Small intestine (tissue), 7 donors: ENCODE results near the gene CAMTA1. TPM values are rescaled to one million over a fixed set of nuclear protein-coding genes. Genes with fewer than 3 reads are reported as not detected.

Experiments used
- DNase-seq, 2 donors: peaks; one replicate each; pipeline versions ENCODE4 v3.0.0 to v3.0.0-alpha.2; 2013
- FAIRE-seq: peaks from 2 replicates; lab custom pipeline; 2012; peaks lifted over from hg19 to GRCh38; lab: Jason Lieb, UNC
- H3K27ac ChIP-seq, 3 donors: one replicate each; pipeline ENCODE4 v1.5.1; 2013; ENCODE audit warnings: low read length in 2 of 3, mild to moderate bottlenecking in 2 of 3, control low read depth in 1 of 3, inconsistent platforms in 1 of 3, low read depth in 1 of 3, moderate library complexity in 1 of 3
- H3K27me3 ChIP-seq, 3 donors: one replicate each; pipeline ENCODE4 v1.6.1; 2013; ENCODE audit warnings: low read length in 3 of 3, inconsistent platforms in 1 of 3; ENCODE audit not compliant: control insufficient read depth in 3 of 3, insufficient read depth in 3 of 3
- H3K36me3 ChIP-seq, 3 donors: one replicate each; pipeline ENCODE4 v1.6.1; 2013; ENCODE audit warnings: low read length in 3 of 3, inconsistent platforms in 1 of 3, low read depth in 1 of 3, mild to moderate bottlenecking in 1 of 3, moderate library complexity in 1 of 3; ENCODE audit not compliant: control insufficient read depth in 3 of 3, insufficient read depth in 2 of 3
- H3K4me1 ChIP-seq, 3 donors: one replicate each; pipeline ENCODE4 v1.6.1; 2013; ENCODE audit warnings: low read length in 2 of 3, inconsistent platforms in 1 of 3, low read depth in 1 of 3, mild to moderate bottlenecking in 1 of 3, moderate library complexity in 1 of 3; ENCODE audit not compliant: control insufficient read depth in 3 of 3, insufficient read depth in 2 of 3
- H3K4me3 ChIP-seq, 3 donors: one replicate each; pipeline ENCODE4 v1.5.1; 2013; ENCODE audit warnings: low read length in 3 of 3, control low read depth in 1 of 3, inconsistent platforms in 1 of 3, low read depth in 1 of 3, mild to moderate bottlenecking in 1 of 3, moderate library complexity in 1 of 3
- H3K9me3 ChIP-seq, 2 donors: one replicate each; pipeline ENCODE4 v1.6.1; 2013; ENCODE audit warnings: low read depth in 1 of 2, low read length in 1 of 2; ENCODE audit not compliant: control insufficient read depth in 2 of 2, insufficient read depth in 1 of 2
- WGBS, 3 donors: extraction: QIAGEN DNeasy Blood & Tissue Kit; methylation state at CpG; one replicate each; pipeline ENCODE4 v1.1.7; 2013; 5-methylcytosine and 5-hydroxymethylcytosine counted together
- polyA plus RNA-seq, 4 donors: library from polyadenylated mRNA; stranded (reverse) in 3 of 4; unstranded in 1 of 4; fragments of 200-250 nt in 3 of 4; fragments of 120-200 nt in 1 of 4; gene quantifications; one replicate each; pipeline versions ENCODE4 v1.2.1 to v1.2.3, GENCODE V29; 2013
- donor health status: healthy with polysubstance abuse.
- donor health status: control.
- donor health status: control.
- donor health status: Bipolar disorder and iron deficiency.
- donor health status: healthy.

Gene CAMTA1
- polyA plus RNA-seq, 4 donors: 57.6 to 177 (median 147) TPM

GRCh38 chr1:6957341-6957740 is 172.1 kb downstream of the CAMTA1 start:
- Histone ChIP-seq H3K36me3 (no peaks in the 10 kb centered on the region), H3K4me3 (no peak overlapping the region), H3K9me3 (no peaks in the 10 kb centered on the region), H3K4me1 (peaks cover 0 to 27% (median 3%) of the 10 kb centered on the region in 3 donors), H3K27ac (no peak overlapping the region), H3K27me3 (peaks cover 0 to 4% (median 0%) of the 10 kb centered on the region in 3 donors)
- no peak for DNase-seq
- 76 to 89% (median 80%) methylated on average over 5 of the region's 5 CpGs for WGBS, 3 donors
- FAIRE-seq: no peak

- WGBS, 3 donors: 88 to 90% (median 90%) methylated on average over 15 of the region's 15 CpGs
Observed at GRCh38 chr1:6958407-6959030, 173.3 kb downstream of the CAMTA1 start.

DNA sequence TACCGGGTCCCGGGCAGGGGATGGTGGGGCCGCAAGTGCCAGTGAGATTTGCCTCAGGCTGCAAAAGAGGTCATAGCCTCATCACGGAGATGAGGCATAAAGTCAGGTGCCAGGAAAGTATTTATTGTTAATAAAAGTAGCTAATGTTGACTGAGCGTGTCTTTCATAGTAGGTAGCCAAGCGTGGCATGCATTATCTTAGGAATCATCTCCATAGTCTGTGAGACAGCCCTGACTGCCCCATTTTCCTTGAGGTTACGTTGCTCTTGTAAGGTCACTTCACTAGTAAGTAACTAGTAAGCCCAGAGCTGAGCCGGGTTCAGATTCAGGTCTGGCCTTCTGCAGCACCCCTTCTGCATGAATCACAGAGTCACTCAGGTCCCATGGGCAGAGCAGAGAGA is 174.2 kb downstream of the CAMTA1 start:
- DNase-seq: no peak
- no peak for FAIRE-seq
- no peak overlapping the region for H3K4me3 ChIP-seq
- no peaks in the 10 kb centered on the region for H3K36me3 ChIP-seq
- 90 to 93% (median 93%) methylated on average over 8 of the region's 8 CpGs for WGBS, 3 donors
- H3K27me3 ChIP-seq: peaks cover 0 to 4% (median 0%) of the 10 kb centered on the region in 3 donors
- H3K27ac ChIP-seq: no peak overlapping the region
- H3K9me3 ChIP-seq: no peaks in the 10 kb centered on the region
- H3K4me1 ChIP-seq: peaks cover 0 to 27% (median 3%) of the 10 kb centered on the region in 3 donors

More at GRCh38 chr1:6958407-6959030, 173.3 kb downstream of the CAMTA1 start:
- FAIRE-seq: no peak
- Histone ChIP-seq H3K27ac (no peak overlapping the region), H3K4me1 (peaks cover 0 to 27% (median 3%) of the 10 kb centered on the region in 3 donors), H3K36me3 (no peaks in the 10 kb centered on the region), H3K27me3 (peaks cover 0 to 4% (median 0%) of the 10 kb centered on the region in 3 donors), H3K4me3 (no peak overlapping the region), H3K9me3 (no peaks in the 10 kb centered on the region)
- DNase-seq: no peak

DNA sequence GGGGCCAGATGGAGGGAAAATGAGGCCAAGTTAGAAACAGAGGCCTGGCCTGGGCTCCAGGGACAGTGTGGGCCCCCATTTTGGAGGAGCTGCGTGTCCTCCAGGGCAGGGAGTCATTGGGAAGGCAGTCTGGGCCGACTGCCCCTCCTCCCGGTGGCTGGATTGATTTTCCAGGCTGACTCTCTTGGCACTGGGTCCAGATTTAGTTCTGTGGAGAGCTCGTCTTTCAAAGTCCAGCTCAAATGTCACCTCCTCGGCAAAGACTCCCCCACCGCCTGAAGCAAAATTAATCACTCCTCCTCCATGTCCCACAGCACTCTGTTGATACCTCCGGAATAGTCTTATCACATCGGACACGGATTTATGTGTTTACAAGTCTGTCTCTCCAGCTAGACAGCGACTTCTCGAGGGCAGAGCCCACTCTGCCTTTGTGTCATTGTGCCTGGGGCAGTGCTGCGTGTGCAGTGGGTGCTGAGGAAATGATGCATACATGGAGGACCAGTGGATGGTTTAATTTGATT is 175.1 kb downstream of the CAMTA1 start:
- peak; percentile 22 to 47 for DNase-seq
- Histone ChIP-seq H3K27ac (no peak overlapping the region), H3K4me3 (no peak overlapping the region), H3K4me1 (peaks cover 0 to 30% (median 3%) of the 10 kb centered on the region in 3 donors), H3K27me3 (peaks cover 0 to 4% (median 0%) of the 10 kb centered on the region in 3 donors), H3K36me3 (no peaks in the 10 kb centered on the region), H3K9me3 (no peaks in the 10 kb centered on the region)
- WGBS, 3 donors: 12 to 28% (median 19%) methylated on average over 11 to 12 of the region's 12 CpGs
- no peak for FAIRE-seq

- Histone ChIP-seq H3K36me3 (no peaks in the 10 kb centered on the region), H3K9me3 (no peaks in the 10 kb centered on the region), H3K27me3 (peaks cover 0 to 4% (median 0%) of the 10 kb centered on the region in 3 donors), H3K4me1 (peaks cover 0 to 26% (median 3%) of the 10 kb centered on the region in 3 donors), H3K27ac (no peak overlapping the region), H3K4me3 (no peak overlapping the region)
- no peak for FAIRE-seq
- no peak for DNase-seq
- WGBS, 3 donors: 71 to 89% (median 85%) methylated on average over 3 of the region's 3 CpGs
Observed at GRCh38 chr1:6960860-6961259, 175.6 kb downstream of the CAMTA1 start.

GRCh38 chr1:6961289-6961688 is 176.0 kb downstream of the CAMTA1 start:
- no peak for FAIRE-seq
- H3K27me3 ChIP-seq: peaks cover 0 to 4% (median 0%) of the 10 kb centered on the region in 3 donors

GRCh38 chr1:6961905-6962477 is 176.7 kb downstream of the CAMTA1 start:
- H3K27ac ChIP-seq: peak overlapping the region in 1 of 3 donors; percentile 58
- DNase-seq: peak in 1 of 2 donors; percentile 66
- no peaks in the 10 kb centered on the region for H3K9me3 ChIP-seq
- no peaks in the 10 kb centered on the region for H3K36me3 ChIP-seq
- peaks cover 0 to 16% (median 0%) of the 10 kb centered on the region in 3 donors for H3K4me1 ChIP-seq
- WGBS, 3 donors: 16 to 44% (median 42%) methylated on average over 20 to 31 of the region's 31 CpGs
- peak overlapping the region in 1 of 3 donors; percentile 42 for H3K4me3 ChIP-seq
- H3K27me3 ChIP-seq: peaks cover 0 to 4% (median 0%) of the 10 kb centered on the region in 3 donors
- no peak for FAIRE-seq

More at GRCh38 chr1:6961289-6961688, 176.0 kb downstream of the CAMTA1 start:
- Histone ChIP-seq H3K4me1 (peaks cover 0 to 22% (median 0%) of the 10 kb centered on the region in 3 donors), H3K27ac (no peak overlapping the region), H3K4me3 (no peak overlapping the region), H3K36me3 (no peaks in the 10 kb centered on the region), H3K9me3 (no peaks in the 10 kb centered on the region)
- DNase-seq: no peak
- 87 to 89% (median 88%) methylated on average over 13 of the region's 13 CpGs for WGBS, 3 donors

DNA sequence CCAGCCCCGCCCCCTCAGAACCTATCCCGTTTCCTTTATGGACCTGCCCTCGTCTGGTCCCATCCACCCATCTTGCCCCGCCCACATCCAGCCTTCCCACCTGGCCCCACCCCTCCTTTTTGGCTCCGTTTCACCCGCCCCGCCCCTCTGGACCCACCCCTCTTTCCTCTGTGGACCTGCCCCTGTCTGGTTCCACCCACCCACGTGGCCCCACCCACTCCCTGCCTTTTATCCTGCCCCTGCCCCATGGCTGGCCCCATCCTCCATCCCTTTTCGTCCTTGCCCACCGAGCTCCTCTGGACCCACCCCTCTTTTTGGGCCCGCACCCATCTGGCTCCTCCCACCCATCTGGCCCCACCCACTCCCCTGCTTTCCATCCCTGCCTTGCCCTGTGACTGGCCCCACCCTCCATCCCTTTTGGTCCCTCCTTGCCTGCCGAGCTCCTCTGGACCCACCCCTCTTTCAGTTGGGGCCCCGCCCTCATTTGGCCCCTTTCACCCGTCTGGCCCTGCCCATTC is 177.3 kb downstream of the CAMTA1 start:
- peaks cover 0 to 14% (median 0%) of the 10 kb centered on the region in 3 donors for H3K4me1 ChIP-seq
- no peak overlapping the region for H3K27ac ChIP-seq
- WGBS, 3 donors: 3 to 11% (median 5%) methylated on average over 12 to 14 of the region's 14 CpGs
- H3K27me3 ChIP-seq: peaks cover 0 to 4% (median 2%) of the 10 kb centered on the region in 3 donors
- DNase-seq (peak; percentile 43 to 91), FAIRE-seq (no peak)
- no peaks in the 10 kb centered on the region for H3K36me3 ChIP-seq
- H3K9me3 ChIP-seq: no peaks in the 10 kb centered on the region
- H3K4me3 ChIP-seq: no peak overlapping the region
